Endodermal cell (in vitro differentiated cells): ENCODE data around the gene CDKN1C. TPM values are rescaled to one million over a fixed set of nuclear protein-coding genes. Genes with fewer than 3 reads are reported as not detected.

Experiments
- DNase-seq: peaks from one replicate; pipeline ENCODE4 v3.0.0-alpha.2; 2017
- H3K27ac ChIP-seq: 2 replicates; pipeline ENCODE4 v1.5.1; 2013; ENCODE audit warnings: mild to moderate bottlenecking, low read depth, low read length, moderate library complexity
- H3K27me3 ChIP-seq: 2 replicates; pipeline ENCODE4 v1.6.1; 2013; ENCODE audit warnings: mild to moderate bottlenecking, low read length, moderate library complexity; ENCODE audit not compliant: insufficient read depth, control insufficient read depth, poor library complexity, severe bottlenecking
- H3K36me3 ChIP-seq: 2 replicates; pipeline ENCODE4 v1.7.0; 2013; ENCODE audit warnings: mild to moderate bottlenecking, low read length, moderate library complexity; ENCODE audit not compliant: control insufficient read depth, insufficient read depth
- H3K4me1 ChIP-seq: one replicate; pipeline ENCODE4 v1.7.0; 2013; ENCODE audit warnings: low read length; ENCODE audit not compliant: control insufficient read depth, insufficient read depth
- H3K4me3 ChIP-seq: 2 replicates; pipeline ENCODE4 v1.5.1; 2013; ENCODE audit warnings: mild to moderate bottlenecking, low read length, moderate library complexity
- H3K9ac ChIP-seq: 2 replicates; pipeline ENCODE4 v1.6.1; 2013; ENCODE audit warnings: mild to moderate bottlenecking, low read length, moderate library complexity; ENCODE audit not compliant: poor library complexity, severe bottlenecking; ENCODE audit errors: extremely low read depth
- H3K9me3 ChIP-seq: 2 replicates; pipeline ENCODE4 v1.6.1; 2013; ENCODE audit warnings: mild to moderate bottlenecking, low read length, moderate library complexity; ENCODE audit not compliant: control insufficient read depth
- H3K27ac Mint-ChIP-seq: 2 replicates; pipeline ENCODE4 v1.8.0; 2020; ENCODE audit warnings: mixed read lengths
- H3K27me3 Mint-ChIP-seq: 2 replicates; pipeline ENCODE4 v1.8.0; 2021; ENCODE audit warnings: mild to moderate bottlenecking, mixed read lengths; ENCODE audit not compliant: insufficient read depth
- H3K36me3 Mint-ChIP-seq: 2 replicates; pipeline ENCODE4 v1.8.0; 2020; ENCODE audit warnings: low read depth, mixed read lengths
- H3K4me1 Mint-ChIP-seq: 2 replicates; pipeline ENCODE4 v1.8.0; 2020; ENCODE audit warnings: mixed read lengths
- H3K4me3 Mint-ChIP-seq: 2 replicates; pipeline ENCODE4 v1.8.0; 2020; ENCODE audit warnings: mild to moderate bottlenecking, moderate library complexity, mixed read lengths
- H3K9me3 Mint-ChIP-seq: 2 replicates; pipeline ENCODE4 v1.8.0; 2020; ENCODE audit warnings: mild to moderate bottlenecking, mixed read lengths
- CTCF ChIP-seq: fragments of 200-600 bp; sonication (generic); conservative IDR thresholded peaks from 2 replicates; pipeline ENCODE4 v1.5.0; 2021; ENCODE audit warnings: antibody characterized with exemption, mild to moderate bottlenecking
- WGBS, 2 experiments: methylation state at CpG; one replicate each; pipeline versions ENCODE4 v1.1.5 to v1.1.7; 2013; ENCODE audit warnings: missing lambda C conversion rate in 2 of 2, mixed read lengths in 1 of 2; ENCODE audit not compliant: insufficient coverage in 1 of 2, insufficient read length in 1 of 2; 5-methylcytosine and 5-hydroxymethylcytosine counted together
- total RNA-seq, 2 donors: library from RNA; stranded (reverse); fragmentation: NEBNext Ultra II Directional in 1 of 2; extraction: Animal tissue kit (Norgen Biotek cat#: 25700) in 1 of 2; gene quantifications; 2 replicates in 1 of 2; 3 replicates in 1 of 2; pipeline ENCODE4 v1.2.1, GENCODE V29; 2021

The CDKN1C gene
- total RNA-seq, 2 donors from 2014 or later, result 37.6 to 60.9 TPM

- no peak for TF ChIP-seq CTCF
- no peak for DNase-seq
- H3K9me3 ChIP-seq, result no peaks in the 10 kb centered on the region
- H3K27ac ChIP-seq, result no peak overlapping the region
- Mint-ChIP-seq H3K9me3 (peaks cover 12% of the 10 kb centered on the region), H3K27ac (no peak overlapping the region), H3K4me1 (peaks cover 7% of the 10 kb centered on the region), H3K27me3 (peaks cover 89% of the 10 kb centered on the region), H3K4me3 (no peak overlapping the region), H3K36me3 (peaks cover 7% of the 10 kb centered on the region)
- no peaks in the 10 kb centered on the region for H3K36me3 ChIP-seq
- 95 to 97% methylated on average over 8 of the region's 8 CpGs for WGBS, 2 experiments
- H3K4me1 ChIP-seq, result peaks cover 5% of the 10 kb centered on the region
- H3K4me3 ChIP-seq, result no peak overlapping the region
- H3K27me3 ChIP-seq, result peaks cover 32% of the 10 kb centered on the region
- H3K9ac ChIP-seq, result no peak overlapping the region
Measured at GRCh38 chr11:2878782-2879181, 6.8 kb downstream of the CDKN1C start.

- Mint-ChIP-seq H3K27ac (no peak overlapping the region), H3K4me1 (peaks cover under 1% of the 10 kb centered on the region), H3K27me3 (peaks cover 83% of the 10 kb centered on the region), H3K9me3 (peaks cover 12% of the 10 kb centered on the region), H3K4me3 (no peak overlapping the region), H3K36me3 (peaks cover 2% of the 10 kb centered on the region)
- no peak overlapping the region for H3K27ac ChIP-seq
- H3K27me3 ChIP-seq, result peaks cover 24% of the 10 kb centered on the region
- DNase-seq, result no peak
- no peak overlapping the region for H3K9ac ChIP-seq
- 94 to 100% methylated on average over 5 to 6 of the region's 6 CpGs for WGBS, 2 experiments
- H3K36me3 ChIP-seq, result no peaks in the 10 kb centered on the region
- no peak overlapping the region for H3K4me3 ChIP-seq
- no peak for TF ChIP-seq CTCF
- H3K9me3 ChIP-seq, result no peaks in the 10 kb centered on the region
- H3K4me1 ChIP-seq, result no peaks in the 10 kb centered on the region
Measured at GRCh38 chr11:2877474-2877873, 8.1 kb downstream of the CDKN1C start.

GRCh38 chr11:2874963-2875362 lies 10.6 kb downstream of the CDKN1C start:
- no peak overlapping the region for H3K4me3 ChIP-seq
- WGBS, 2 experiments, result 94% methylated on average over 8 to 10 of the region's 10 CpGs
- peaks cover 12% of the 10 kb centered on the region for H3K9me3 Mint-ChIP-seq
- peaks cover 81% of the 10 kb centered on the region for H3K27me3 Mint-ChIP-seq
- H3K9ac ChIP-seq, result no peak overlapping the region
- DNase-seq, result no peak
- H3K4me1 ChIP-seq, result no peaks in the 10 kb centered on the region
- H3K4me3 Mint-ChIP-seq, result no peak overlapping the region
- H3K27ac Mint-ChIP-seq, result no peak overlapping the region
- H3K36me3 Mint-ChIP-seq, result peaks cover 2% of the 10 kb centered on the region
- no peaks in the 10 kb centered on the region for H3K36me3 ChIP-seq
- no peak for TF ChIP-seq CTCF
- no peaks in the 10 kb centered on the region for H3K9me3 ChIP-seq
- peaks cover 33% of the 10 kb centered on the region for H3K27me3 ChIP-seq
- no peak overlapping the region for H3K27ac ChIP-seq
- H3K4me1 Mint-ChIP-seq, result no peaks in the 10 kb centered on the region
